GM12872 (cell line): ENCODE data around the gene AZIN2.

Experiments
- CTCF ChIP-seq: IDR thresholded peaks from 3 replicates; pipeline ENCODE4 v1.5.1; 2011; ENCODE audit warnings: low read depth, mild to moderate bottlenecking, low read length, moderate library complexity; ENCODE audit not compliant: insufficient read depth

AZIN2 gene

DNA sequence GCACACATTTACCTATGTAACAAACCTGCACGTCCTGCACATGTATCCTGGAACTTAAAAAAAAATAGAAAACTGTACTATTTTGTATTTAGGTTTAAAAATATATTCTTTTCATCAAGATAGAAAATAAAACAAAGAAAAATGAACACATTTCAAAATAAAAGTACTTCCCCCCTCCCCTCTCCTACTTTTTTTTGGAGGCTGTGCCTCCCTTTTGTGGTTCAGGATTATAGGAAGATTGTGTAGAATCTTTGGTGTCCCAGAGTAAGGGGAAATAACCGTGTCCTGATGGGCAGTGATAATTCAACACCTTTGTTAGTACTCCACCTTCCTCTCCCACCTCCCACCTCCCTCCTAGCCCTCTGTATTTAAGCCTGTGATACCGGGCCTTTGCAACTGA is 60.8 kb downstream of the AZIN2 start:
- no peak for TF ChIP-seq CTCF

- TF ChIP-seq CTCF, result no peak
These were observed 61.6 kb downstream of the AZIN2 start for GRCh38 chr1:33142483-33143064.

DNA sequence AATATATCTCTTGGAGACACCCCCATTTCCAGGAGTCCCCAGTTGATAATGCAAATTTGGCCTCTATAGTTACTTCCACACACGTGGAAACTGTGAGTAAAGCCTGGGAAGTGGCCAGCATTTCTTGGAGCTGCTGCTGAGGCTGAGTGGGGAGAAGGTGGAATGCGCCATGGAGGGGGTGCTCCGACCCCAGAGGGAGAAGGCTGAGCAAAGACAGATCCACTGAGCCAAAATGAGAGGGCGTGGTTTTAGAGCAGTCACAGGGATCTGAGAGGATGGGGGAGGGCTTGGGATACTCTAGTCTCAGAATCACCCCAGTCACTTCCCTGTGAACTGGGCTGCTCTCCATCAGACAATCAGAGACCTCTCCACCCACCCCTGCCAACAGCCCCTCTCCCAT is 62.2 kb downstream of the AZIN2 start:
- no peak for TF ChIP-seq CTCF

DNA sequence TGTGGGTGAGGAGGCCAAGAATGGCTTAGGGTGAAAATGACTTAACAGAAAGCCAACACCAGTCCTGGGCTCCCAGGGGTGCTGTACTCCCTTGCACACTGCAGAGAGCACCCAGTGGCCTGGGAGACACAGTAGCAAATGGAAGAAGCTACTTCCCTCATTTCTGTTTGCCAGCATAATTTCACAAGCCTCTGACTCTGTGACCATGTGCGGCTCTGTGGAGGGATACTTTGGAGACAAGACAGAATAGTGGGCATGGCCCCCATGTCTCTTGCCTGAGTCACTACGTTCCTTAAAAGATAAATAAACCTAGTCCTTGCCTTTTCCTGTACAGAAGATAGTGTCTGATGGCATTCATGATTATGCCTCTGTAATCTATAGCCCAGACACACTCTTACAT is 62.7 kb downstream of the AZIN2 start:
- no peak for TF ChIP-seq CTCF

DNA sequence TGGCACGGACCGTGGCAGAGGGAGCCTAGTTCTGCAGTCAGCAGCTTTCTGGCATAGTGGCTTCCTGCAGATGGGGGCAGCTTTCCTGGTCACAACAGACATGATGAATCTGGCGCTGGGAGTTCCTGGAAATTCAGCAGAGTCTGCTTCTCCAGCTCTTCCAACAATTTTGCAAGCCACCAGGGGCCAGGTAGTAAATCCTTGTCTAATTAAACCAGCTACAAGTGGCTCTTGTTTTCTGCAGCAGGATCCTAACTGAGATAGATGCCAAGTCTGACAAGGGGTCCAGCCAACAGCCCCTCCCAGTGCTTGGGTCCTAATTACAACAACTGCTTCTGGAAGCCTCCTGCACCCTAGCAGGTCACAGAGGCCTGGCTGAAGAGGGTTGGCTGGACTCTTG is 65.0 kb downstream of the AZIN2 start:
- no peak for TF ChIP-seq CTCF

DNA sequence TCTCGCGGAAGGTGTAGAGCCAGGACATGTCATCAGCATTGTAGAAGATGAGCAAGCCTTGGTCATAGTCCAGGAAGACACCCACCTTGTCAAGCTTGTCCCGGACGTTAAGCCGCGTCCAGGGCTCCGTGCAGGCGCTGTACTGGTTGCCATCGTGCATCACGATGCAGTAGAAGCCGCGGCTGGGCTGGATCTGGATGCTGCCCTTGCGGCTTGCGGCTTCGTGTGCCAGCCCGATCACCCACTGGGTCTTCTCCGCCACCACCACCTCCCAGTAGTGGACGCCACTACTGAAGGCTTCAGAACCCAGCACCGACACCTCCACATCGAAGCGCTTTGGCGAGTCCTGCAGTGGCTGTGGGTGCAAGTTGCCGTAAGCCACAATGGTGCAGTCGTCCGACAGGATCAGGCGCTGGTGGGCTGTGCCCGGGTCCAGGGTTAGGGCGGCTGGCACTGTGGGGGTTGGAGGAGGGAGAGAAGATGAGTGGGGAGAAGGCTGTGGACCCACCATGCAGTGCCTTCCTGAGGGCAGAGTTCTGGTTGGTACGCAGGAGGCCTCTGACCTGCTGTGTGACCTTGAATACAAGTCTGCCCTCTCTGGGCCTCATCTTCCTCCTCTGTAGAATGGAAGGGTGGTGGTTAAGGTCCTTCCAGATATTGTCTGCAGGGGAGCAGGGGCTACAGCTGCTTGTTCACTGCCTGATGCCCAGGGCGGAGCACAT is 66.5 kb downstream of the AZIN2 start:
- no peak for TF ChIP-seq CTCF

GRCh38 chr1:33147997-33148314 is 67.0 kb downstream of the AZIN2 start:
- peak; percentile 43; the same call in 2 of the 3 replicates for TF ChIP-seq CTCF

- TF ChIP-seq CTCF, result no peak
These were observed 67.7 kb downstream of the AZIN2 start for GRCh38 chr1:33148615-33149014.
